HG03139 (cell line): ENCODE measurements around the gene MRPL20.
"Not testable (repeated sequence)": the region's sequence is repeated elsewhere in the genome, so short reads cannot be mapped to it uniquely, and the experiment has no call there.

ENCODE experiments used
- ATAC-seq: cut with Tn5 transposase; IDR thresholded peaks from one replicate; pipeline ENCODE4 v1.9.1; 2021; ENCODE audit not compliant: unreplicated experiment

The MRPL20 gene

GRCh38 chr1:1411626-1412025 is 4.5 kb upstream of the MRPL20 start:
- ATAC-seq = no peak

DNA sequence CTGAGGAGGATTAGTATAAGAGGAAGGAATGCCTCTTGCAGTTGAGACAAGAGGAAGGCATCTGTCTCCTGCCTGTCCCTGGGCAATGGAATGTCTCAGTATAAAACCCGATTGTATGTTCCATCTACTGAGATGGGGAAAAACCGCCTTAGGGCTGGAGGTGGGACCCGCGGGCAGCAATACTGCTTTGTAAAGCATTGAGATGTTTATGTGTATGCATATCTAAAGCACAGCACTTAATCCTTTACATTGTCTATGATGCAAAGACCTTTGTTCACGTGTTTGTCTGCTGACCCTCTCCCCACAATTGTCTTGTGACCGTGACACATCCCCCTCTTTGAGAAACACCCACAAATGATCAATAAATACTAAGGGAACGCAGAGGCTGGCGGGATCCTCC is 3.1 kb upstream of the MRPL20 start:
- not testable (repeated sequence) for ATAC-seq

- peak; percentile 22 for ATAC-seq
Measured at GRCh38 chr1:1407636-1408318, 684 bp upstream of the MRPL20 start.

GRCh38 chr1:1406101-1406820 is 832 bp downstream of the MRPL20 start:
- ATAC-seq = no peak

- ATAC-seq = no peak
Measured at GRCh38 chr1:1403653-1404052, 3.4 kb downstream of the MRPL20 start.

GRCh38 chr1:1402901-1403392 is 4.1 kb downstream of the MRPL20 start:
- not testable (repeated sequence) for ATAC-seq

DNA sequence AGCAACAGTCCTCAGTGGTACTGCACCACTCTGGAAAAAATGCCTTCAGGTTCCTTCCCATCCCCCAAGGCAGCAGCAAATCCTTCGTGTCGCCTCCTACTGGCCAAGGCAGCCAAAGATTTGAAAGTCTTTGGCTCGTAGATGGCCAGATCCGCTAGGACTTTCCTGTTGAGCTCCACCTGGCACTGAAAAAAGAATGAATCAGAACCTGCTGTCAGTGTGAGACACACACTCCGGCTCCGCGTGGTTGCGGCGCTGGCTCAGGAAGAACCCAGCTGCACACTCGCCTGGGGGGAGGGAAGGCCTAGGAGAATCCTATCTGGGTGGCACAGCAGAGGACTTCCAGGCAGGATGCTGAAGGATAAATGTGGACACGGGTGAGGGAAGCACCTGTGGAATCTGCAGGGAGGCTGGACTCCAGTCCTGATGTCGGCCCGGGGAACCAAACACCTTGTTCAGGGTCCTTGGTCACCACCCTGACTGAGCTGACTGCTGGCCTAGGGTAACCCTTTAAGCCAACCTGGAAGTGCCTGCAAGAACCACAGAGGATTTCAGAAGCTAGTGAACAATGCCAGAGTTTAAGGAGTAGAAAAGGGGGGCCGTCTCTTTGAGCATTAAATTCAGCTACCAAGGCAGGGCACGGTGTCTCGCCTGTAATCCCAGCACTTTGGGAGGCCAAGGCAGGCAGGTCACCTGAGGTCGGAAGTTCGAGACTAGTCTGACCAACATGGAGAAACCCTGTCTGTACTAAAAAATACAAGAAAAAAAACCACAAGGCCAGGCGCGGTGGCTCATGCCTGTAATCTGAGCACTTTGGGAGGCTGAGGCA is 4.8 kb downstream of the MRPL20 start:
- ATAC-seq = no peak

DNA sequence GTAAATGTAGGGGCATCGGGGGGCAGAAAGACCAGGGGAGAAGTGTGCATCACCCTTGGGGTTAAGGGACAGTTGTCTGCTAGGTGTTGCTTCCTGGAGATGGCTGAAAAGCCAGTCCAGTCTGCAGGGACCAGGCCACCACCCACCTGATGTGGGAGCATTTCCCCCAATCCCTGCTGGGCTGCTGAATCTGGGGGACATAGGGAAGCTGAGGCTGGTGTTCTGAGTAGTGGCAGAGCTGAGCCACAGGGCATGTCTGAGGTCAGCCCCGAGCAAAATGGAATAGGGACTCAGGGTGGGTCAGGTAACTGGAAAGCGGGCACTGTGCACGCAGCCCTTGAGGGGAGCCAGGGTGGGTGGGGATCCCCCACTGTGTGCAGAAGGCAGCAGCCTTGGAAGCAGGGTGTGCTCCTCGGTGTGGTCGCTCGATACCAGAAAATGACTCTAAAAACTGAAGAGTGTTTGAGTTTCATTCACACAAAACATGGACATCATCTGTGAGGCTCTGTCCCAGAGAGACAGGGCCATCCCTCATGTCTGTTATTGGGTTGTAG is 5.6 kb downstream of the MRPL20 start:
- no peak for ATAC-seq

GRCh38 chr1:1400576-1401456 is 6.3 kb downstream of the MRPL20 start:
- no peak for ATAC-seq

- ATAC-seq = no peak
Measured at GRCh38 chr1:1399872-1400575, 7.1 kb downstream of the MRPL20 start.

- peak; percentile 93 for ATAC-seq
Measured at GRCh38 chr1:1399187-1399871, 7.8 kb downstream of the MRPL20 start, which contains the start of gene CCNL2. Gene CCNL2 (minus strand): TSS chr1:1399335. CDS start chr1:1399306, 29 bp downstream.

- ATAC-seq = peak; percentile 5
Measured at GRCh38 chr1:1398677-1399186, 8.4 kb downstream of the MRPL20 start.

DNA sequence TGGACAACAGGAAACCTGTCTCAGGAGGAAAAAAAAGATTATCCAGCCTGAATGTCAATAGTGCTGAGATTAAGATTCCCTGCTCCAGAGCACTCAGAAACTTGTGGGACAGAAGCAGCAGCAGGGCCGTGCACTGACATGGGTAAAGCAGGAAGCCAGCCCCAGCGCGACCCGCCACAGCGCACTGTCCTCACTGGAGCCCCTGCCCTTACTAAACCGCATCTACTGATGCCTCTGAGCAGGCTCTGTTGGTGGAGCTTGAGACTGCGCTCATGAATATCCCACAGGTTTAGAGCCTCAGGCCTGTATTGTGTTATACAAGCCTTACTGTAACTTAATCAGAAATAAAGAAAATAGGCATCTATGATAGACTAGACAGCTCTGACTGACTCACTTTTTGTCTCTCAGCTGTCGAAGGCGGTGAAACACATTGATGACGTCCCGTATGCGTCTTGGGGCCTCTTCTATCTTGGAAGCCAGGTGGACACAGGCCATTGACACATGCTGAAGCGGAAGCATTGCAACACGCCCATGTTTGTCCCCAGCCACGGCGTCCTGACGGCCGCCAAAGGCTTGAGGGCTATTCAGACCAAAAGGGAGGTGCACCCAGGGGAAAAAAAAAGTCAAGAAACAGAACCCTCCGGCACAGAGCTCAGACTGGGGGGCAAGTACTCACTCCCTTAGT is 9.1 kb downstream of the MRPL20 start:
- ATAC-seq = no peak

DNA sequence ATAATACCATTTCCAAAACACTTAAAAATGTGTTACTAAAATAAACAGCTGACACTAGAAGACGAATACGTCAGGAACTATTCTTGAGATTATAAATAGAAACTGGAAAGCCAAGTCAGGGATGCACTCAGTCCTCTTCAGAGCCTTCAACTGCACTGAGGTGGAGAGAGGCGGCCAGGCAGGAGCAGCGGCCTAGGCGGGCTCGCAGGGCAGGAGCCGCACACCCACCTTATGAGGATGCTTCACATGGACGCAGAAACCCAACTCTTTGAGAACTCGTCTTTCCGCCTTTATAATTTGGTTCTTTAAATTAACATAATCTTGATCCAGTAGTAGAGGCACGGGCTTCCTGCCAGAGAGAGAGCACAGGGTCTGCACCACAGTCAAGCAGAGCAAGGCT is 11.9 kb downstream of the MRPL20 start:
- ATAC-seq = no peak

- no peak for ATAC-seq
Measured at GRCh38 chr1:1394116-1394515, 13.0 kb downstream of the MRPL20 start.

DNA sequence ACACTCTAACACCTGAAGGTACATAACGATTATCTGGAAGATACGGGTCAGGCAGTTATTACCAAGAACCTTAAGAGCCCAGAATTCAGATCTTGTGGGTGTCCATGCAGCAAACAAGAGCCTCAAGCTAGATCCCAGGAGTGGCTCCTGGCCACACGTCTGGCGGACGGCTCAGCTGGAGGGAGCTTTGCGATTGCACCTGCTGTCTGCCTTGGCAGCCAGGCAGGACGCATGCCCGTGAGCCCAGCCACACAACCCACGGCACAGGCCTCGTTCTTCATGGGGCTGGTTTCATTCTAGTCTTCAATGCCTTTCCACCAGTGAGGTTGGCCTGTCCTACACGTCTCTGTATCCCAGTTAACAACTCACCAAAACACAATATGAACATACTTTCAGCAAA is 13.7 kb downstream of the MRPL20 start:
- no peak for ATAC-seq

- no peak for ATAC-seq
Measured at GRCh38 chr1:1393014-1393413, 14.1 kb downstream of the MRPL20 start.

- no peak for ATAC-seq
Measured at GRCh38 chr1:1391225-1391624, 15.9 kb downstream of the MRPL20 start.
